ENCODE data around the gene FYCO1.
"Not testable (repeated sequence)": the region's sequence is repeated elsewhere in the genome, so short reads cannot be mapped to it uniquely, and the experiment has no call there.

The FYCO1 gene

DNA sequence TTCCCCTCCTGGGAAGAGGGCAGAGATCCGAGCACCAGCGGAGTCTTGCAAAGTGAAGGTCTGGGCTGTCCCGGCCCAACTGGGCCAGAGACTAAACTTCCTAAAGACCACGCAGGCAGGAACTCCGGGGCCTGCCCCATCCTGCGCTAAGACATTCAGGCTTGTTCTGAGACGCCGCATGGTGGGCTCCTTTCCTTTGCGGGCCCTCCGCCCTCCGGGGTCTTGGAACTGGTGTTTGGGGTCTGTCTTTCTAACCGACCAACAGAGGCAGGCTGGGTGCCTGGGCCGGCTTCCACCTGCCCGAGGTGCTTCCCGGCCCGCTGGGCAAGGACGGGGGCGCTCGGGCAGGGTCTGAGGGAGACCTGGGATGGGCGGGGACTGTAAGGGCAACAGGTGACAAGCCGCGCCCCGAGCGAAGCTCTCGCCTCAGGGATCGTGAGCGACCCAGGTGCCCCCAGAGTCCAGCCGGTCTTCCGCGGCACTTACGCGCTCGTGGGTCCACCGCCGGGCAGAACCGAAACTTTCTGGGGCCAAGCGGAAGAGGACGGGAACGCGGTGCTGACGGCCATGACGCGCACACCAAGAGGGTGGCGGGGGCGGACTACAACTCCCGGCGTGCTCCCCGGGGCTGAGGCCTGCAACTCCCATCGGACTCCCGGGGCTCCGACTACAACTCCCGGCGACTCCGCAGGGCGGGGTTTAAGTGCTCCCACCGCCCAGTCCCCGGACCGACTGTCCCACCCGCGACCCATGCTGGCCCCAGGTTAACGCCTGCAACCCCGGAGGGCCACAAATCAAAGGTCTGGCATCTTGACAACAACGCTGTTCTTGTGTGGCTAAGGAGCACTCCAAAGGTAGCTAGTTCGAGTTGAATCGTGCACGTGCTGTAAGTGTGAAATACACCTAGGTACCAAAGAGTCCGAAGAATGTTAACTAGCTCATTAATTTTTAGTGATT lies at the start of gene FYCO1:
FYCO1 (minus strand) TSS at position 589 of the 957 bp plus-strand sequence. CDS start 10,914 bp downstream, outside the sequence.
- Histone ChIP-seq H3K36me3 (ENCODE audit: insufficient read depth, low read length) (peaks cover 22% of the 10 kb centered on the region), H4K20me1 (ENCODE audit: insufficient read depth, low read length) (peaks cover 3% of the 10 kb centered on the region; the same call in 1 of the 2 replicates), H3K4me1 (ENCODE audit: insufficient read depth, low read length) (peaks cover 50% of the 10 kb centered on the region), H3K9me3 (ENCODE audit: insufficient read depth, low read length, severe bottlenecking) (no peaks in the 10 kb centered on the region), H3K79me2 (ENCODE audit: insufficient read depth, low read length) (peaks cover 60% of the 10 kb centered on the region), H3K27me3 (ENCODE audit: insufficient read depth, low read length, poor library complexity) (no peaks in the 10 kb centered on the region), H3K27ac (ENCODE audit: low read length) (peak within 1 kb of the TSS; percentile 99), H2AFZ (ENCODE audit: low read depth, low read length) (peak within 1 kb of the TSS; percentile 92), H3K4me3 (ENCODE audit: low read depth in 1 of 2, low read length in 2 of 2) (peak within 1 kb of the TSS; percentile 84 to 97), H3K9ac (ENCODE audit: low read depth, low read length) (peak within 1 kb of the TSS; percentile 98), H3K4me2 (ENCODE audit: insufficient read depth, low read length) (peak within 1 kb of the TSS; percentile 92)
- ATAC-seq (ENCODE audit: insufficient read depth, low read depth) (peak; percentile 83), DNase-seq (peak; percentile 93)
- TF ChIP-seq, protein P1, sequence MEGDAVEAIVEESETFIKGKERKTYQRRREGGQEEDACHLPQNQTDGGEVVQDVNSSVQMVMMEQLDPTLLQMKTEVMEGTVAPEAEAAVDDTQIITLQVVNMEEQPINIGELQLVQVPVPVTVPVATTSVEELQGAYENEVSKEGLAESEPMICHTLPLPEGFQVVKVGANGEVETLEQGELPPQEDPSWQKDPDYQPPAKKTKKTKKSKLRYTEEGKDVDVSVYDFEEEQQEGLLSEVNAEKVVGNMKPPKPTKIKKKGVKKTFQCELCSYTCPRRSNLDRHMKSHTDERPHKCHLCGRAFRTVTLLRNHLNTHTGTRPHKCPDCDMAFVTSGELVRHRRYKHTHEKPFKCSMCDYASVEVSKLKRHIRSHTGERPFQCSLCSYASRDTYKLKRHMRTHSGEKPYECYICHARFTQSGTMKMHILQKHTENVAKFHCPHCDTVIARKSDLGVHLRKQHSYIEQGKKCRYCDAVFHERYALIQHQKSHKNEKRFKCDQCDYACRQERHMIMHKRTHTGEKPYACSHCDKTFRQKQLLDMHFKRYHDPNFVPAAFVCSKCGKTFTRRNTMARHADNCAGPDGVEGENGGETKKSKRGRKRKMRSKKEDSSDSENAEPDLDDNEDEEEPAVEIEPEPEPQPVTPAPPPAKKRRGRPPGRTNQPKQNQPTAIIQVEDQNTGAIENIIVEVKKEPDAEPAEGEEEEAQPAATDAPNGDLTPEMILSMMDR (IDR thresholded peaks at IDR 0.05; ENCODE audit: borderline replicate concordance, extremely low read depth, low read length, poor library complexity, severe bottlenecking), result no peak
- no peak for TF ChIP-seq EZH2 (IDR thresholded peaks at IDR 0.05; ENCODE audit: borderline replicate concordance, low read depth, low read length, severe bottlenecking)

GRCh38 chr3:46038916-46039315 lies 43.3 kb upstream of the FYCO1 start:
- ATAC-seq (ENCODE audit: insufficient read depth, low read depth) (no peak), DNase-seq (no peak)
- H3K27me3 ChIP-seq (ENCODE audit: insufficient read depth, low read length, poor library complexity), result no peaks in the 10 kb centered on the region
- H3K9me3 ChIP-seq (ENCODE audit: insufficient read depth, low read length, severe bottlenecking), result peaks cover 2% of the 10 kb centered on the region
- no peak overlapping the region for H3K4me3 ChIP-seq (ENCODE audit: low read depth in 1 of 2, low read length in 2 of 2)
- no peak overlapping the region for H3K4me2 ChIP-seq (ENCODE audit: insufficient read depth, low read length)
- H3K9ac ChIP-seq (ENCODE audit: low read depth, low read length), result no peak overlapping the region
- H3K27ac ChIP-seq (ENCODE audit: low read length), result no peak overlapping the region
- no peaks in the 10 kb centered on the region for H3K36me3 ChIP-seq (ENCODE audit: insufficient read depth, low read length)
- TF ChIP-seq EZH2 (IDR thresholded peaks at IDR 0.05; ENCODE audit: borderline replicate concordance, low read depth, low read length, severe bottlenecking), result no peak
- TF ChIP-seq, protein P1 (IDR thresholded peaks at IDR 0.05; ENCODE audit: borderline replicate concordance, extremely low read depth, low read length, poor library complexity, severe bottlenecking), result no peak
- no peaks in the 10 kb centered on the region for H3K4me1 ChIP-seq (ENCODE audit: insufficient read depth, low read length)
- no peak overlapping the region for H2AFZ ChIP-seq (ENCODE audit: low read depth, low read length)
- H3K79me2 ChIP-seq (ENCODE audit: insufficient read depth, low read length), result no peaks in the 10 kb centered on the region
- H4K20me1 ChIP-seq (ENCODE audit: insufficient read depth, low read length), result no peaks in the 10 kb centered on the region

DNA sequence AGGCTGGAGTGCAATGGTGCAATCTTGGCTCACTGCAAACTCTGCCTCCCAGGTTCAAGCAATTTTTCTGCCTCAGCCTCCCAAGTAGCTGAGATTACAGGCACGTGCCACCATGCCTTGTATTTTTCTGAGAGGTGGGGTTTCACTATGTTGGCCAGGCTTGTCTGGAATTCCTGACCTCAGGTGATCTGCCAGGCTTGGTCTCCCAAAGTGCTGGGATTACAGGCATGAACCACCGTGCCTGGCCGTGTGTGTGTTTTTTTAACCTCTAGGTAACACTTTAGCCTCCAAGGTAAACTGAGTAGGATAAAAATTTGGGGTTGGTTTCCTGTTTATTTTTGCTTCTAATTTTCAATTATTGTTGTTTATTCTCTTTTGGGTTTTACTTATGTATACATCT lies 42.4 kb upstream of the FYCO1 start:
- not testable (repeated sequence) for H3K36me3 ChIP-seq (ENCODE audit: insufficient read depth, low read length); H3K9ac ChIP-seq (ENCODE audit: low read depth, low read length); H3K4me3 ChIP-seq (ENCODE audit: low read depth in 1 of 2, low read length in 2 of 2); H4K20me1 ChIP-seq (ENCODE audit: insufficient read depth, low read length); H3K27ac ChIP-seq (ENCODE audit: low read length); H3K4me1 ChIP-seq (ENCODE audit: insufficient read depth, low read length); H2AFZ ChIP-seq (ENCODE audit: low read depth, low read length); H3K9me3 ChIP-seq (ENCODE audit: insufficient read depth, low read length, severe bottlenecking); ATAC-seq (ENCODE audit: insufficient read depth, low read depth); H3K4me2 ChIP-seq (ENCODE audit: insufficient read depth, low read length); H3K79me2 ChIP-seq (ENCODE audit: insufficient read depth, low read length); DNase-seq; H3K27me3 ChIP-seq (ENCODE audit: insufficient read depth, low read length, poor library complexity)

DNA sequence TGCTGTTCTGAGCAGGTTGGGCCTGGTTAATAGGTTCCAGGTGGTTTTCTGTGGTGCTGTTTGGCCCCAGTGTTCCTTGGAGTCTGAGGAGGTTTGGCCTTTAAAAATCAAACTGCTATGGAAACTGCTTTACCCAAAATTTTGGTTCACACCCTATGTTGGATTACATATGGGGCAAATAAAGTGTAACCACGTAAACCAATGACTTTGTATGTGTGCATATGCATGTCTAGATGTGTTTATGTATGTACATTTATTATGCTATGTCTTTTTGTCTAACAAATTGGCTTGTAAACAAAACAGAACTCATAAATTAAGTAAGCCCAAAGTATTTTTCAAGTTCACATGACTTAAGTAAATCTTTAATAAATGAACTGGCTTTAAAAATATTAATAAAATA lies 40.6 kb upstream of the FYCO1 start:
- TF ChIP-seq EZH2 (IDR thresholded peaks at IDR 0.05; ENCODE audit: borderline replicate concordance, low read depth, low read length, severe bottlenecking), result no peak
- TF ChIP-seq, protein P1 (IDR thresholded peaks at IDR 0.05; ENCODE audit: borderline replicate concordance, extremely low read depth, low read length, poor library complexity, severe bottlenecking), result no peak
- ATAC-seq (ENCODE audit: insufficient read depth, low read depth) (no peak), DNase-seq (no peak)
- H4K20me1 ChIP-seq (ENCODE audit: insufficient read depth, low read length), result no peaks in the 10 kb centered on the region
- H3K27ac ChIP-seq (ENCODE audit: low read length), result no peak overlapping the region
- no peak overlapping the region for H3K4me2 ChIP-seq (ENCODE audit: insufficient read depth, low read length)
- no peaks in the 10 kb centered on the region for H3K79me2 ChIP-seq (ENCODE audit: insufficient read depth, low read length)
- H3K27me3 ChIP-seq (ENCODE audit: insufficient read depth, low read length, poor library complexity), result no peaks in the 10 kb centered on the region
- H3K9me3 ChIP-seq (ENCODE audit: insufficient read depth, low read length, severe bottlenecking), result peaks cover 13% of the 10 kb centered on the region
- H3K4me1 ChIP-seq (ENCODE audit: insufficient read depth, low read length), result no peaks in the 10 kb centered on the region
- H3K4me3 ChIP-seq (ENCODE audit: low read depth in 1 of 2, low read length in 2 of 2), result no peak overlapping the region
- H3K9ac ChIP-seq (ENCODE audit: low read depth, low read length), result no peak overlapping the region
- H2AFZ ChIP-seq (ENCODE audit: low read depth, low read length), result no peak overlapping the region
- H3K36me3 ChIP-seq (ENCODE audit: insufficient read depth, low read length), result peaks cover 3% of the 10 kb centered on the region; the same call in 1 of the 2 replicates

All from DND-41 (cell line).